NCI-H460 (cell line): ENCODE results near the gene IQGAP2. TPM values are rescaled to one million over a fixed set of nuclear protein-coding genes. Genes with fewer than 3 reads are reported as not detected.
"Not testable (repeated sequence)": the region's sequence is repeated elsewhere in the genome, so short reads cannot be mapped to it uniquely, and the experiment has no call there.

Source experiments
- DNase-seq: peaks from one replicate; pipeline ENCODE4 v3.0.0-alpha.2; 2016; ENCODE audit warnings: low read depth; ENCODE audit errors: extremely low read depth
- total RNA-seq: library from RNA; depleted of rRNA; stranded (reverse); fragments of >200 nt; shearing (Covaris generic); gene quantifications from 2 replicates; pipeline ENCODE4 v1.2.3, GENCODE V29; 2014

Gene IQGAP2
- total RNA-seq, 1 experiment from 2014 or later, result 0.15 TPM

- DNase-seq, result no peak
These were observed 95.1 kb downstream of the IQGAP2 start for GRCh38 chr5:76497986-76498717.

GRCh38 chr5:76499507-76500161 is 96.5 kb downstream of the IQGAP2 start:
- no peak for DNase-seq

GRCh38 chr5:76500633-76501393 is 97.7 kb downstream of the IQGAP2 start:
- DNase-seq, result no peak

GRCh38 chr5:76503929-76504328 is 100.8 kb downstream of the IQGAP2 start:
- DNase-seq, result no peak

GRCh38 chr5:76504901-76505564 is 101.9 kb downstream of the IQGAP2 start:
- DNase-seq, result no peak

GRCh38 chr5:76513476-76513875 is 110.4 kb downstream of the IQGAP2 start:
- no peak for DNase-seq

GRCh38 chr5:76514292-76514691 is 111.2 kb downstream of the IQGAP2 start:
- no peak for DNase-seq

- no peak for DNase-seq
These were observed 111.6 kb downstream of the IQGAP2 start for GRCh38 chr5:76514713-76515112.

- DNase-seq, result no peak
These were observed 114.2 kb downstream of the IQGAP2 start for GRCh38 chr5:76517334-76517733.

GRCh38 chr5:76518246-76518645 is 115.2 kb downstream of the IQGAP2 start:
- not testable (repeated sequence) for DNase-seq

GRCh38 chr5:76521240-76521758 is 118.2 kb downstream of the IQGAP2 start:
- DNase-seq, result no peak

GRCh38 chr5:76522103-76522935 is 119.2 kb downstream of the IQGAP2 start:
- no peak for DNase-seq

- DNase-seq, result no peak
These were observed 121.2 kb downstream of the IQGAP2 start for GRCh38 chr5:76524101-76524835.

- DNase-seq, result no peak
These were observed 121.8 kb downstream of the IQGAP2 start for GRCh38 chr5:76524868-76525267.

- DNase-seq, result no peak
These were observed 122.9 kb downstream of the IQGAP2 start for GRCh38 chr5:76525956-76526355.

- DNase-seq, result no peak
These were observed 124.0 kb downstream of the IQGAP2 start for GRCh38 chr5:76526950-76527583.

- no peak for DNase-seq
These were observed 124.6 kb downstream of the IQGAP2 start for GRCh38 chr5:76527685-76528161.

- no peak for DNase-seq
These were observed 125.7 kb downstream of the IQGAP2 start for GRCh38 chr5:76528547-76529331.
